GM12878 (cell line): ENCODE results near the gene LRRN1. TPM values are rescaled to one million over a fixed set of nuclear protein-coding genes. Genes with fewer than 3 reads are reported as not detected.

ENCODE experiments used
- ATAC-seq: fragments of 200-7000 bp; cut with Tn5 transposase; 3 replicates; pipeline ENCODE4 v1.9.1; 2020; ENCODE audit warnings: mild to moderate bottlenecking, moderate library complexity
- BruUV-seq: library from RNA; stranded (reverse); fragments of 400-500 nt; replicated peaks from 2 replicates; lab custom pipeline; 2021; lab: Mats Ljungman, UMichigan
- CTCF ChIA-PET: fragments of 300-600 bp; sonication (Branson Sonifier 250); formaldehyde crosslinking; extraction: SDS; loops from one replicate; lab custom pipeline; 2021; ENCODE audit warnings: inconsistent platforms; lab: Yijun Ruan, JAX
- POLR2A ChIA-PET: fragments of 350-600 bp; formaldehyde crosslinking; extraction: SDS; loops from one replicate; lab custom pipeline; 2021; ENCODE audit warnings: inconsistent platforms; lab: Charles Lee
- RAD21 ChIA-PET: fragments of 300-600 bp; sonication (Branson Sonifier 250); formaldehyde crosslinking; loops from one replicate; lab custom pipeline; 2023; ENCODE audit warnings: antibody characterized with exemption; ENCODE audit not compliant: unreplicated experiment; lab: Charles Lee
- SMC1A ChIA-PET: fragments of 300-600 bp; sonication (Branson Sonifier 250); formaldehyde crosslinking; loops from one replicate; lab custom pipeline; 2023; ENCODE audit not compliant: unreplicated experiment, uncharacterized antibody; lab: Charles Lee
- DNase-seq: peaks from one replicate; pipeline ENCODE4 v3.0.0-alpha.2; 2011; ENCODE audit warnings: low read depth, low spot score
- FAIRE-seq: peaks from 3 replicates; lab custom pipeline; 2011; peaks lifted over from hg19 to GRCh38; lab: Jason Lieb, UNC
- H2AFZ ChIP-seq: 2 replicates; pipeline ENCODE4 v1.6.0; 2011; ENCODE audit warnings: low read depth, low read length, control low read depth; ENCODE audit not compliant: control insufficient read depth
- H3K27ac ChIP-seq: 2 replicates; pipeline ENCODE4 v1.5.1; 2011; ENCODE audit warnings: control low read depth; ENCODE audit not compliant: control insufficient read depth, insufficient read depth
- H3K27me3 ChIP-seq, 2 experiments: replicated peaks in 1 of 2; 2 replicates each; pipeline versions ENCODE4 v1.6.0 to v1.6.1; 2011; ENCODE audit warnings: low read length in 1 of 2; ENCODE audit not compliant: control insufficient read depth in 2 of 2, insufficient read depth in 2 of 2
- H3K36me3 ChIP-seq, 2 experiments: 2 replicates each; pipeline ENCODE4 v1.5.1; 2011; ENCODE audit warnings: low read length in 1 of 2; ENCODE audit not compliant: control insufficient read depth in 2 of 2, insufficient read depth in 2 of 2
- H3K4me1 ChIP-seq: 2 replicates; pipeline ENCODE4 v1.6.1; 2011; ENCODE audit warnings: mild to moderate bottlenecking, low read length, moderate library complexity, mixed read lengths; ENCODE audit not compliant: control insufficient read depth, insufficient read depth
- H3K4me2 ChIP-seq: 2 replicates; pipeline ENCODE4 v1.6.0; 2011; ENCODE audit warnings: control low read depth; ENCODE audit not compliant: control insufficient read depth, insufficient read depth
- H3K4me3 ChIP-seq: fragments of 200-600 bp; sonication (generic); 2 replicates; pipeline ENCODE4 v1.5.1; 2016
- H3K79me2 ChIP-seq: 2 replicates; pipeline ENCODE4 v1.6.0; 2011; ENCODE audit warnings: low read length; ENCODE audit not compliant: control insufficient read depth, insufficient read depth
- H3K9ac ChIP-seq: 2 replicates; pipeline ENCODE4 v1.8.0; 2011; ENCODE audit warnings: low read length, control low read depth, mixed read lengths; ENCODE audit not compliant: control insufficient read depth, insufficient read depth
- H3K9me3 ChIP-seq: replicated peaks from 3 replicates; pipeline ENCODE4 v1.5.1; 2011; ENCODE audit warnings: mild to moderate bottlenecking, low read length; ENCODE audit not compliant: control insufficient read depth, insufficient read depth
- H4K20me1 ChIP-seq: 2 replicates; pipeline ENCODE4 v1.6.0; 2011; ENCODE audit not compliant: control insufficient read depth, insufficient read depth
- CHD4 ChIP-seq: fragments of 200-600 bp; sonication (generic); IDR thresholded peaks from 2 replicates; pipeline ENCODE4 v1.6.1; 2016; ENCODE audit warnings: mild to moderate bottlenecking
- GATAD2B ChIP-seq: fragments of 450-650 bp; conservative IDR thresholded peaks from 2 replicates; pipeline ENCODE4 v1.6.1; 2017; ENCODE audit warnings: low read depth, mild to moderate bottlenecking, moderate library complexity
- KAT2A ChIP-seq: conservative IDR thresholded peaks from 2 replicates; pipeline ENCODE4 v1.6.1; 2011; ENCODE audit warnings: low read depth, low read length; ENCODE audit not compliant: control insufficient read depth
- NBN ChIP-seq: fragments of 450-650 bp; IDR thresholded peaks from 2 replicates; pipeline ENCODE4 v1.6.1; 2016
- NFIC ChIP-seq: IDR thresholded peaks from 2 replicates; pipeline ENCODE4 v1.6.1; 2012; ENCODE audit warnings: low read depth, mild to moderate bottlenecking, inconsistent platforms, low read length, moderate library complexity
- SMAD1 ChIP-seq: fragments of 450-650 bp; IDR thresholded peaks from 2 replicates; pipeline ENCODE4 v1.6.1; 2018; ENCODE audit warnings: mild to moderate bottlenecking, low read depth; ENCODE audit not compliant: partially characterized antibody
- TBL1XR1 ChIP-seq: IDR thresholded peaks from 2 replicates; pipeline ENCODE4 v1.6.1; 2012; ENCODE audit warnings: low read depth, low read length, improper control_type of control experiment
- ZNF207 ChIP-seq: fragments of 450-650 bp; IDR thresholded peaks from 2 replicates; pipeline ENCODE4 v1.6.1; 2014; ENCODE audit warnings: antibody characterized with exemption, mild to moderate bottlenecking, borderline replicate concordance
- ZNF217 ChIP-seq: fragments of 450-650 bp; IDR thresholded peaks from 2 replicates; pipeline ENCODE4 v1.6.1; 2017; ENCODE audit warnings: antibody characterized with exemption, mild to moderate bottlenecking
- WGBS: methylation state at CpG from one replicate; pipeline ENCODE4 v1.1.6; 2016; ENCODE audit warnings: low lambda C conversion rate; ENCODE audit not compliant: insufficient replicate concordance, insufficient coverage; ENCODE audit errors: missing lambda C conversion rate; 5-methylcytosine and 5-hydroxymethylcytosine counted together
- in situ Hi-C: fragments of 300-500 bp; cut with MboI; formaldehyde crosslinking; loops from 9 replicates; pipeline ENCODE4 v1.14.3; 2018; ENCODE audit warnings: mixed read lengths
- intact Hi-C: fragments of 100-400 bp; cut with micrococcal nuclease; formaldehyde crosslinking; loops from one replicate; pipeline ENCODE4 v1.14.2; 2022; ENCODE audit not compliant: unreplicated experiment
- polyA plus RNA-seq, 11 experiments: library from polyadenylated mRNA; depleted of rRNA in 4 of 11; unstranded in 6 of 11; stranded (reverse) in 5 of 11; fragments of >200 nt; fragmentation: Nextera tagmentation in 4 of 11; fragmentation: Illumina TruSeq in 1 of 11; extraction: Ambion mirVana in 4 of 11; extraction: Trizol in 1 of 11; gene quantifications; 1 replicate in 1 of 11; 2 replicates in 10 of 11; pipeline versions ENCODE4 v1.2.1 to v1.2.3, GENCODE V29; 2011 to 2016; ENCODE audit warnings: inconsistent platforms in 2 of 11, missing spikeins in 2 of 11, low read depth in 1 of 11
- total RNA-seq, 4 experiments: library from RNA; depleted of rRNA in 3 of 4; stranded (reverse); fragments of >200 nt in 3 of 4; fragmentation: Illumina TruSeq in 1 of 4; extraction: Trizol in 1 of 4; gene quantifications; 2 replicates each; pipeline versions ENCODE4 v1.2.1 to v1.2.3, GENCODE V29; 2013 to 2021
- TF ChIP-seq, protein P1 (sequence below): IDR thresholded peaks from 2 replicates; pipeline ENCODE4 v1.6.1; 2012; ENCODE audit warnings: mild to moderate bottlenecking, low read depth, low read length
- TF ChIP-seq, protein P2 (sequence below): IDR thresholded peaks from 2 replicates; pipeline ENCODE4 v1.6.1; 2012; ENCODE audit warnings: improper control_type of control experiment, low read depth, low read length; ENCODE audit not compliant: insufficient replicate concordance
- TF ChIP-seq, protein P3 (sequence below): fragments of 150-350 bp; IDR thresholded peaks from 2 replicates; pipeline ENCODE4 v1.6.1; 2016; ENCODE audit warnings: low read depth, low read length

The LRRN1 gene
- total and polyA plus RNA-seq, 10 of the 15 experiments (the other 5 are each of a cell fraction or from before 2014, with no cell fraction given): 0.01 to 0.04 TPM; not detected in 8

DNA sequence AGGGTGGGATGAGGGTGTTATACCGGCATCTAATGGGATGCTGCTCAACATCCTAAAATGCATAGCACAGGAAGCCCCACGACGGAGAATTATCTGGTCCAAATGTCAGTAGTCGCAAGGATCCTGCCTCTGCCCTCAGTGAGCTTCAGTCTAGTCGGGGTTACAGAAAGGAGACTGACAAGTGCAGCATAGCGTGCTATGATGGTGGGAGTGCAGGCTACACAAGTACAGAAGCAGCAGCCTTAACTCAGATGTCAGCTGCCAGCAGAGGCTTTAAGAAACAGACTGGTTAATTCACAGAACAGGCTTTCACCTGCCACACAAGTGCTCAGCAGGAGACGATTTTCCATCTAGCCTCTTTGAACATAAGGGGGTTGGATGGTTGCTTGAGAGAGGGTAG is 6.9 kb downstream of the LRRN1 start:
- 31% methylated on average over 7 of the region's 7 CpGs for WGBS
- no peak for ATAC-seq
- TF ChIP-seq, protein P1, sequence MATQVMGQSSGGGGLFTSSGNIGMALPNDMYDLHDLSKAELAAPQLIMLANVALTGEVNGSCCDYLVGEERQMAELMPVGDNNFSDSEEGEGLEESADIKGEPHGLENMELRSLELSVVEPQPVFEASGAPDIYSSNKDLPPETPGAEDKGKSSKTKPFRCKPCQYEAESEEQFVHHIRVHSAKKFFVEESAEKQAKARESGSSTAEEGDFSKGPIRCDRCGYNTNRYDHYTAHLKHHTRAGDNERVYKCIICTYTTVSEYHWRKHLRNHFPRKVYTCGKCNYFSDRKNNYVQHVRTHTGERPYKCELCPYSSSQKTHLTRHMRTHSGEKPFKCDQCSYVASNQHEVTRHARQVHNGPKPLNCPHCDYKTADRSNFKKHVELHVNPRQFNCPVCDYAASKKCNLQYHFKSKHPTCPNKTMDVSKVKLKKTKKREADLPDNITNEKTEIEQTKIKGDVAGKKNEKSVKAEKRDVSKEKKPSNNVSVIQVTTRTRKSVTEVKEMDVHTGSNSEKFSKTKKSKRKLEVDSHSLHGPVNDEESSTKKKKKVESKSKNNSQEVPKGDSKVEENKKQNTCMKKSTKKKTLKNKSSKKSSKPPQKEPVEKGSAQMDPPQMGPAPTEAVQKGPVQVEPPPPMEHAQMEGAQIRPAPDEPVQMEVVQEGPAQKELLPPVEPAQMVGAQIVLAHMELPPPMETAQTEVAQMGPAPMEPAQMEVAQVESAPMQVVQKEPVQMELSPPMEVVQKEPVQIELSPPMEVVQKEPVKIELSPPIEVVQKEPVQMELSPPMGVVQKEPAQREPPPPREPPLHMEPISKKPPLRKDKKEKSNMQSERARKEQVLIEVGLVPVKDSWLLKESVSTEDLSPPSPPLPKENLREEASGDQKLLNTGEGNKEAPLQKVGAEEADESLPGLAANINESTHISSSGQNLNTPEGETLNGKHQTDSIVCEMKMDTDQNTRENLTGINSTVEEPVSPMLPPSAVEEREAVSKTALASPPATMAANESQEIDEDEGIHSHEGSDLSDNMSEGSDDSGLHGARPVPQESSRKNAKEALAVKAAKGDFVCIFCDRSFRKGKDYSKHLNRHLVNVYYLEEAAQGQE: no peak
- TF ChIP-seq CHD4 (no peak), SMAD1 (no peak), GATAD2B (no peak), KAT2A (no peak), ZNF207 (no peak), NFIC (no peak), ZNF217 (no peak), TBL1XR1 (no peak), NBN (no peak)
- TF ChIP-seq, protein P2, sequence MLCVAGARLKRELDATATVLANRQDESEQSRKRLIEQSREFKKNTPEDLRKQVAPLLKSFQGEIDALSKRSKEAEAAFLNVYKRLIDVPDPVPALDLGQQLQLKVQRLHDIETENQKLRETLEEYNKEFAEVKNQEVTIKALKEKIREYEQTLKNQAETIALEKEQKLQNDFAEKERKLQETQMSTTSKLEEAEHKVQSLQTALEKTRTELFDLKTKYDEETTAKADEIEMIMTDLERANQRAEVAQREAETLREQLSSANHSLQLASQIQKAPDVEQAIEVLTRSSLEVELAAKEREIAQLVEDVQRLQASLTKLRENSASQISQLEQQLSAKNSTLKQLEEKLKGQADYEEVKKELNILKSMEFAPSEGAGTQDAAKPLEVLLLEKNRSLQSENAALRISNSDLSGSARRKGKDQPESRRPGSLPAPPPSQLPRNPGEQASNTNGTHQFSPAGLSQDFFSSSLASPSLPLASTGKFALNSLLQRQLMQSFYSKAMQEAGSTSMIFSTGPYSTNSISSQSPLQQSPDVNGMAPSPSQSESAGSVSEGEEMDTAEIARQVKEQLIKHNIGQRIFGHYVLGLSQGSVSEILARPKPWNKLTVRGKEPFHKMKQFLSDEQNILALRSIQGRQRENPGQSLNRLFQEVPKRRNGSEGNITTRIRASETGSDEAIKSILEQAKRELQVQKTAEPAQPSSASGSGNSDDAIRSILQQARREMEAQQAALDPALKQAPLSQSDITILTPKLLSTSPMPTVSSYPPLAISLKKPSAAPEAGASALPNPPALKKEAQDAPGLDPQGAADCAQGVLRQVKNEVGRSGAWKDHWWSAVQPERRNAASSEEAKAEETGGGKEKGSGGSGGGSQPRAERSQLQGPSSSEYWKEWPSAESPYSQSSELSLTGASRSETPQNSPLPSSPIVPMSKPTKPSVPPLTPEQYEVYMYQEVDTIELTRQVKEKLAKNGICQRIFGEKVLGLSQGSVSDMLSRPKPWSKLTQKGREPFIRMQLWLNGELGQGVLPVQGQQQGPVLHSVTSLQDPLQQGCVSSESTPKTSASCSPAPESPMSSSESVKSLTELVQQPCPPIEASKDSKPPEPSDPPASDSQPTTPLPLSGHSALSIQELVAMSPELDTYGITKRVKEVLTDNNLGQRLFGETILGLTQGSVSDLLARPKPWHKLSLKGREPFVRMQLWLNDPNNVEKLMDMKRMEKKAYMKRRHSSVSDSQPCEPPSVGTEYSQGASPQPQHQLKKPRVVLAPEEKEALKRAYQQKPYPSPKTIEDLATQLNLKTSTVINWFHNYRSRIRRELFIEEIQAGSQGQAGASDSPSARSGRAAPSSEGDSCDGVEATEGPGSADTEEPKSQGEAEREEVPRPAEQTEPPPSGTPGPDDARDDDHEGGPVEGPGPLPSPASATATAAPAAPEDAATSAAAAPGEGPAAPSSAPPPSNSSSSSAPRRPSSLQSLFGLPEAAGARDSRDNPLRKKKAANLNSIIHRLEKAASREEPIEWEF: no peak
- TF ChIP-seq, protein P3, sequence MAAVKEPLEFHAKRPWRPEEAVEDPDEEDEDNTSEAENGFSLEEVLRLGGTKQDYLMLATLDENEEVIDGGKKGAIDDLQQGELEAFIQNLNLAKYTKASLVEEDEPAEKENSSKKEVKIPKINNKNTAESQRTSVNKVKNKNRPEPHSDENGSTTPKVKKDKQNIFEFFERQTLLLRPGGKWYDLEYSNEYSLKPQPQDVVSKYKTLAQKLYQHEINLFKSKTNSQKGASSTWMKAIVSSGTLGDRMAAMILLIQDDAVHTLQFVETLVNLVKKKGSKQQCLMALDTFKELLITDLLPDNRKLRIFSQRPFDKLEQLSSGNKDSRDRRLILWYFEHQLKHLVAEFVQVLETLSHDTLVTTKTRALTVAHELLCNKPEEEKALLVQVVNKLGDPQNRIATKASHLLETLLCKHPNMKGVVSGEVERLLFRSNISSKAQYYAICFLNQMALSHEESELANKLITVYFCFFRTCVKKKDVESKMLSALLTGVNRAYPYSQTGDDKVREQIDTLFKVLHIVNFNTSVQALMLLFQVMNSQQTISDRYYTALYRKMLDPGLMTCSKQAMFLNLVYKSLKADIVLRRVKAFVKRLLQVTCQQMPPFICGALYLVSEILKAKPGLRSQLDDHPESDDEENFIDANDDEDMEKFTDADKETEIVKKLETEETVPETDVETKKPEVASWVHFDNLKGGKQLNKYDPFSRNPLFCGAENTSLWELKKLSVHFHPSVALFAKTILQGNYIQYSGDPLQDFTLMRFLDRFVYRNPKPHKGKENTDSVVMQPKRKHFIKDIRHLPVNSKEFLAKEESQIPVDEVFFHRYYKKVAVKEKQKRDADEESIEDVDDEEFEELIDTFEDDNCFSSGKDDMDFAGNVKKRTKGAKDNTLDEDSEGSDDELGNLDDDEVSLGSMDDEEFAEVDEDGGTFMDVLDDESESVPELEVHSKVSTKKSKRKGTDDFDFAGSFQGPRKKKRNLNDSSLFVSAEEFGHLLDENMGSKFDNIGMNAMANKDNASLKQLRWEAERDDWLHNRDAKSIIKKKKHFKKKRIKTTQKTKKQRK: no peak

More for the DNA sequence above, 6.9 kb downstream of the LRRN1 start:
- ChIA-PET POLR2A (no interaction called here), SMC1A (no interaction called here), CTCF (no interaction called here), RAD21 (no interaction called here)
- no peak overlapping the region for H2AFZ ChIP-seq
- H3K9ac ChIP-seq: no peak overlapping the region
- peaks cover 0 to 4% of the 10 kb centered on the region in 2 experiments; a peak in 1 of 4 replicates for H3K27me3 ChIP-seq
- H3K9me3 ChIP-seq: no peaks in the 10 kb centered on the region
- in situ Hi-C loops (no loop called here), intact Hi-C loops (no loop called here)
- FAIRE-seq: no peak
- no TSS peak for BruUV-seq
- H3K79me2 ChIP-seq: no peaks in the 10 kb centered on the region
- no peak overlapping the region for H3K4me3 ChIP-seq
- no peak for DNase-seq
- no peaks in the 10 kb centered on the region for H4K20me1 ChIP-seq
- H3K4me2 ChIP-seq: no peak overlapping the region
- no peak overlapping the region for H3K27ac ChIP-seq
- H3K4me1 ChIP-seq: no peaks in the 10 kb centered on the region
- H3K36me3 ChIP-seq: no peaks in the 10 kb centered on the region
